Activated naive CD4-positive, alpha-beta T cell treated with anti-CD3 and anti-CD28 coated beads, Interleukin-2, amount 10 ng/mL, durations not matched to agents 7 days and 5 days (primary cell): Measurements from ENCODE around the gene KHDC3L.
A peak's percentile ranks its signal among the peaks of the same experiment; 100 is the strongest.
"Not testable (repeated sequence)": the region's sequence is repeated elsewhere in the genome, so short reads cannot be mapped to it uniquely, and the experiment has no call there.

Experiments used
- CTCF ChIA-PET: fragments of 350-600 bp; sonication (Branson Sonifier 250); formaldehyde crosslinking; loops from one replicate; lab custom pipeline; 2021; ENCODE audit warnings: antibody characterized with exemption; lab: Charles Lee
- DNase-seq: peaks from one replicate; pipeline ENCODE4 v3.0.0-alpha.2; 2020
- H3K27ac Mint-ChIP-seq: one replicate; pipeline ENCODE4 v1.8.0; 2021; ENCODE audit warnings: mild to moderate bottlenecking, moderate library complexity, mixed read lengths
- H3K27me3 Mint-ChIP-seq: one replicate; pipeline ENCODE4 v1.8.0; 2021; ENCODE audit warnings: mild to moderate bottlenecking, mixed read lengths
- H3K36me3 Mint-ChIP-seq: one replicate; pipeline ENCODE4 v1.8.0; 2021; ENCODE audit warnings: mixed read lengths
- H3K4me1 Mint-ChIP-seq: one replicate; pipeline ENCODE4 v1.8.0; 2021; ENCODE audit warnings: mixed read lengths
- H3K4me3 Mint-ChIP-seq: one replicate; pipeline ENCODE4 v1.8.0; 2021; ENCODE audit warnings: mild to moderate bottlenecking, moderate library complexity, mixed read lengths
- H3K9me3 Mint-ChIP-seq: one replicate; pipeline ENCODE4 v1.8.0; 2021; ENCODE audit warnings: mixed read lengths

KHDC3L gene

DNA sequence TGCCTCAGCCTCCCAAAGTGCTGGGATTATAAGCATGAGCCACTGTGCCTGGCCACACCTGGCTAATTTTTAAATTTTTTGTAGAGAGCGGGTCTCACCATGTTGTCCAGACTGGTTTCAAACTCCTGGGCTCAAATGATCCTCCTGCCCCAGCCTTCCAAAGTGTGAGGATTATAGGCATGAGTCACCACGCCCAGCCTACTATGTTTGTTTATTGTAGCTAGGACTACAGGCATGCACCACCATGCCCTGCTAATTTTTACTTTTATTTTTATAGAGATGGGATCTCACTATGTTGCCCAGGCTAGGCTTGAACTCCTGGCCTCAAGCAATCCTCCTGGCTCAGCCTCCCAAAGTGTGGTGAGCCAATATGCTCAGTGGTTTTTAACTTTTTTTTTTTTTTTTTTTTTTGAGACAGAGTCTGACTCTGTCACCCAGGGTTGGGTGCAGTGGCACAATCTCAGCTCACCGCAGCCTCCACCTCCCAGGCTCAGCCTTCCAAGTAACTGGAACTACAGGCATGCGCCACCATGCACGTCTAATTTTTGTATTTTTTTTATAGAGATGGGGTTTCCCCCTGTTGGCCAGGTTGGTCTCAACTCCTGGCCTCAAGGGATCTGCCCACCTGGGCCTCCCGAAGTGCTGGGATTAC is 20.1 kb downstream of the KHDC3L start:
- no peak overlapping the region for H3K27ac Mint-ChIP-seq
- no peak overlapping the region for H3K4me3 Mint-ChIP-seq
- no peaks in the 10 kb centered on the region for H3K9me3 Mint-ChIP-seq
- no peaks in the 10 kb centered on the region for H3K4me1 Mint-ChIP-seq
- CTCF ChIA-PET = no interaction called here
- DNase-seq = no peak
- H3K27me3 Mint-ChIP-seq = peaks cover 14% of the 10 kb centered on the region
- no peaks in the 10 kb centered on the region for H3K36me3 Mint-ChIP-seq

DNA sequence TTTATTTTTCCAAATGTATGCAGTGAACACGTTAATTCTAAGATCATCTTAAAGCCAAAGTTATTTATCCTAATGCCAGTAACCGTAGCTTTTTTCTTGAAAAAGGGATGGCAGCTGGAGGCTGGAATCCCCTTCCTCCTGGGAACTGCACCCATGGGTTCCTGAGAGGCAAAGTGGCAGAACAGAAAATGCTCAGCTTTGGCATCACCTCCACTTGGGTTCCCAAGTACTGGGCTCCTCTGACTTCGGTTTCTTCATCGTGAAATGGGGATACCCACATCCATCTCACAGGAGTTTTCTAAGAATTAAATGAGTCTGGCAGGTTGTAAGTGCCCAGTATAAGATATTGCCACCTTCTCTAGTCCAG is 26.0 kb downstream of the KHDC3L start:
- DNase-seq = no peak
- Mint-ChIP-seq H3K4me1 (peaks cover 37% of the 10 kb centered on the region), H3K9me3 (no peaks in the 10 kb centered on the region), H3K27me3 (peaks cover 27% of the 10 kb centered on the region), H3K27ac (peak overlapping the region; percentile 80), H3K36me3 (no peaks in the 10 kb centered on the region), H3K4me3 (peak overlapping the region; percentile 75)
- CTCF ChIA-PET = interaction anchor here (0.7 to 1.7 kb wide), 11 partner anchors 9 to 262 kb away, joined by 3 to 10 read pairs (median 4); no protein-coding TSS in a partner anchor

DNA sequence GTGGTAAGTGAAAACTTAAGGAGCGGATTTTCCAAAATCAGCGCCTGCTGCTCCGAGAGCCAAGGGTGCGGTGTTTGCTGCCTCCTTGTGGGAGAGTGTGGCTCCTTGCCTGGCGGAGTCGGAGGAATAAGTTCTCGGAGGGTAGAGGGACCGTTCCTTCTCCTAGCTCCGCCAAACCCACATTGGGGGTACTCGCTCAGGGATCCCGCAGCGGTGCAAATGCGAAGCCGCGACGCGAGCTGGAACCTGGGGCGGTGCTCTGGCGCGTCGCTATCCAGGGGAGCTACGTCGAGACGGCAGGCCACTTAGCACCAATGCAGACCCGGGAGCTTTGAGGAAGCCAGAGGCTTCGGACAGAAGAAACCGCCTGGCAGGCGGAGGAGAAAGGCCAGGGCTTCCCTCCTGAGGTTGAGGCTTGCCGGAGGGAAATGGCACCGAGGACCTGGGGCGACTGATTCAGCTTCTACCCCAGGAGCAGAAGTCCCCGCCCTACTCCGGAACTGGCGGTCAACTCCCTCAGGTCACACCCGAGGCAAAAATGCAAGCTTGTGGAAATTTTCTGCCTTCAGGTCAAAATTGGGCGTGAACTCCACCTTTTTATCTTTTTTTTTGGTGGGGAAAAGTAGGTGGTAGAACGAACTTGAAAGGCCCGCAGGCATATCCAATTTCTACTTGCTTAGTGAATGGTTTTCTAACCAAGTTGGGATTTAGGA is 26.5 kb downstream of the KHDC3L start:
- Mint-ChIP-seq H3K4me1 (peaks cover 37% of the 10 kb centered on the region), H3K27me3 (peaks cover 27% of the 10 kb centered on the region), H3K36me3 (no peaks in the 10 kb centered on the region), H3K27ac (peak overlapping the region; percentile 80), H3K4me3 (peak overlapping the region; percentile 75), H3K9me3 (peaks cover 4% of the 10 kb centered on the region)
- peak; percentile 71 for DNase-seq
- CTCF ChIA-PET = interaction anchor here (0.6 to 1.7 kb wide), 16 partner anchors 9 to 977 kb away, joined by 3 to 10 read pairs (median 4); no protein-coding TSS in a partner anchor

DNA sequence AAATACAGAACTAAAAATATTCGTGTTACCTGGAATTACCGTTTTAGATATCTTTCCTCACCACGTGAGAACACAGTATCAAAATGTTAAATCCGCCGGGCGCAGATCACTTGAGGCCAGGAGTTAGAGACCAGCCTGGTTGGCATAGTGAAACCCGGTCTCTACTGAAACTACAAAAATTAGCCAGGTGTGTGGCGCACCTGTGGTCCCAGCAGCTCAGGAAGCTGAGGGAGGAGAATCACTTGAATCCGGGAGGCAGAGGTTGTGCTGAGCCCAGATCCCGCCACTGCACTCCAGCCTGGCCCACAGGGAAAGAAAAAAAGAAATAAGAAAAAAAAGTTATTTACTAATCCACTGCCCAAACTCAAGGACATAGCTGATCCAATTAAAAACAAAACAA is 27.4 kb downstream of the KHDC3L start:
- peaks cover 4% of the 10 kb centered on the region for H3K9me3 Mint-ChIP-seq
- H3K36me3 Mint-ChIP-seq = no peaks in the 10 kb centered on the region
- CTCF ChIA-PET = interaction anchor here (0.6 kb wide), 1 partner anchor 1884 kb away, joined by 3 read pairs; no protein-coding TSS in a partner anchor
- H3K27ac Mint-ChIP-seq = no peak overlapping the region
- H3K27me3 Mint-ChIP-seq = peaks cover 24% of the 10 kb centered on the region
- no peak for DNase-seq
- peaks cover 38% of the 10 kb centered on the region for H3K4me1 Mint-ChIP-seq
- no peak overlapping the region for H3K4me3 Mint-ChIP-seq

DNA sequence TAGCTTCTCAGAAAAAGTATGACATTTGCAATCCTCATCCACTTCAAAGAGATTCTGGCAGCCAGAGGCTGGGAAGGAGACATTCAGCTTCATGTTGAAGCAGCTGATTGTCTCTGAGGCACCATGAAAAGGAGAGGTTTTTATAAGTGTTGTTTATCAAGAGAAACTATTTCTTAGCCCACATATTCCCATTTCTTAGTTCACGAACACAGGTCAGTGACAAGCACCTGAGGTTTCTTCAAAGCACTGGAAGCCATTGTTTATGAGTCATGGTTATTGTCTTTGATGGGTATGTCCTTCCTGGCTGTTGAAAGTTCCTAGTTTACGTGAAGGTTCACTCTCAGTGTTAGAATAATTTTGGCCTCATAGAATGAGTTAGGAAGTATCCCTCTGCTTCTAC is 29.2 kb downstream of the KHDC3L start:
- DNase-seq = no peak
- Mint-ChIP-seq H3K36me3 (no peaks in the 10 kb centered on the region), H3K27ac (peak overlapping the region; percentile 68), H3K4me1 (peaks cover 41% of the 10 kb centered on the region), H3K27me3 (peaks cover 21% of the 10 kb centered on the region), H3K4me3 (no peak overlapping the region), H3K9me3 (peaks cover 4% of the 10 kb centered on the region)
- CTCF ChIA-PET = no interaction called here

DNA sequence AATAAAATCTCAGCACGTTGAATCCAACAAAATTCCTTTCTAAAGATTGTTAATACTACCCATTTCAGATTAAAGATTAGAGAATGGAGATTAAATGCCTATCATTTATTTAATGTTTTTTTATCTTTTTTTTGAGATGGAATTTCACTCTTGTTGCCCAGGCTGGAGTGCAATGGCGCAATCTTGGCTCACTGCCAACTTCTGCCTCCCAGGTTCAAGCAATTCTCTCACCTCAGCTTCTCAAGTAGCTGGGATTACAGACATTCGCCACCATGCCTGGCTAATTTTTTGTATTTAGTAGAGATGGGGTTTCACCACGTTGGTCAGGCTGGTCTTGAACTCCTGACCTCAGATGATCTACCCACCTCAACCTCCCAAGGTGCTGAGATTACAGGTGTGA is 29.7 kb downstream of the KHDC3L start:
- H3K4me3 Mint-ChIP-seq, CTCF ChIA-PET, H3K36me3 Mint-ChIP-seq, H3K27ac Mint-ChIP-seq, H3K9me3 Mint-ChIP-seq, DNase-seq: not testable (repeated sequence)
- Mint-ChIP-seq H3K27me3 (peaks cover 21% of the 10 kb centered on the region), H3K4me1 (peaks cover 41% of the 10 kb centered on the region)

DNA sequence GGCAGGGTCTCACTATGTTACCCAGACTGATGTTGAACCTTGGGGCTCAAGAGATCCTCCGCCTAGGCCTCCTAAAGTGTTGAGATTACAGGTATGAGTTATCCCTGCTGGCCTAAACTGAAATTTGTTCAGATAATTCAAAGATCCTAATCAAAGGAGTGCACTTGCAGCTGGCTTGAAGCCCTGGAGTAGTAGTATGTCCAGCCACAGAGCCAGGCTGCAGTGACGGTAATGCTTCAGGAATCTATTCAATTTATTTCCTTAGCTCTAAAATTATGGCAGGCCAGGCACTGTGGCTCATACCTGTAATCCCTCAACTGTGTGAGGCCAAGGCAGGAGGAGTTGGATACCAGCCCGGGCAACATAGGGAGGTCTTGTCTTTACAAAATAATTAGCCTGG is 30.8 kb downstream of the KHDC3L start:
- Mint-ChIP-seq H3K27me3 (peaks cover 15% of the 10 kb centered on the region), H3K36me3 (no peaks in the 10 kb centered on the region), H3K27ac (no peak overlapping the region), H3K4me1 (peaks cover 36% of the 10 kb centered on the region), H3K9me3 (peaks cover 4% of the 10 kb centered on the region), H3K4me3 (no peak overlapping the region)
- CTCF ChIA-PET = no interaction called here
- no peak for DNase-seq

DNA sequence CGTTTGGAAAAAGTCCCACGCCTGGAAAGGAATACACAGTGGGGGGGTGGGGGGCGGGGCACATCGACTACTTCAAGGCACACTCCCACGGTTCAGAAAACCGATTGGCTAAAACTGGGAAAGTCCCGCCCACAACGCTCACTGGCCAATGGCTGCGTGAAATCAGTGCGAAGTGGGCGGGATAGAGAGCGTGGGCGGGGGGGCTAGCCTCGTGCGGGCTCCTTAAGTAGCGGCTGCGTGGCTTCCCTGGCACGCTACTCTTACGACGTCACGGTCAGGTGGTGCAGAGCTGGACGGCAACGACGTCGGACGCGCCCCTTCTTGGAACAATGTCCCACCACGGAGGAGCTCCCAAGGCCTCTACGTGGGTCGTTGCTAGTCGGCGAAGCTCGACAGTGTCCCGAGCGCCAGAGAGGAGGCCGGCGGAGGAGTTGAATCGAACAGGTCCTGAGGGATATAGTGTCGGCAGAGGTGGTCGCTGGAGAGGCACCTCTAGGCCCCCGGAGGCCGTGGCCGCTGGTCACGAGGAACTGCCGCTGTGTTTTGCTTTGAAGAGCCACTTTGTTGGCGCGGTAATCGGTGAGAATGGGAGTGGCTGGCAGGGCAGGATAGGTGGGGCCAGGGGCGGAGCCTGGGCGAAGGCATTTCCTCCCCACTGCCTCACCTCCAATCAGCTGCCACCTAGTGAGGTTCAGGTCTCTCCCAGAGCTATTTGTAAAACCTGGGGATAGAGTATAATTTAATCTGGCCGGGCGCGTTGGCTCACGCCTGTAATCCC is 32.3 kb downstream of the KHDC3L start, which contains the start of gene DDX43:
TSS of gene DDX43 (plus strand) at position 252 of the 778 bp plus-strand sequence. CDS start at position 330, 78 bp downstream.
- peaks cover 4% of the 10 kb centered on the region for H3K9me3 Mint-ChIP-seq
- DNase-seq = peak; percentile 39
- CTCF ChIA-PET = no interaction called here
- H3K4me1 Mint-ChIP-seq = peaks cover 21% of the 10 kb centered on the region
- peak within 1 kb of the TSS; percentile 80 for H3K27ac Mint-ChIP-seq
- peak within 1 kb of the TSS; percentile 28 for H3K4me3 Mint-ChIP-seq
- peaks cover 7% of the 10 kb centered on the region for H3K27me3 Mint-ChIP-seq
- no peaks in the 10 kb centered on the region for H3K36me3 Mint-ChIP-seq

DNA sequence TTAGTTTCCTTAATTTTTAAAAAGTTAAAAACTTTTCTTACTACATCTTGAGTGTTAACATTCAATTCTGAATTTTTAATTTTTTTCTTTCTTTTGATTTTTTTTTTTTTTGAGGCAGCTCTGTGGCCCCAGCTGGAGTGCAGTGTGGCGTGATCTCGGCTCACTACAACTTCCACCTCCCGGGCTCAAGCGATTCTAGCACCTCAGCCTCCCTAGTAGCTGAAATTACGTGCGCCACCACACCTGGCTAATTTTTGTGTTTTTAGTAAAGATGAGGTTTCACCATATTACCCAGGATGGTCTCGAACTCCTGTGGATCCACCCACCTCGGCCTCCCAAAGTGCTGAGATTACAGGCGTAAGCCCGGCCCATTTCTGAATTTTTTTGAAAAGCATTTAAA is 33.4 kb downstream of the KHDC3L start:
- no peak for DNase-seq
- H3K36me3 Mint-ChIP-seq = no peaks in the 10 kb centered on the region
- peaks cover 4% of the 10 kb centered on the region for H3K9me3 Mint-ChIP-seq
- no peak overlapping the region for H3K4me3 Mint-ChIP-seq
- CTCF ChIA-PET = no interaction called here
- H3K27ac Mint-ChIP-seq = no peak overlapping the region
- peaks cover 7% of the 10 kb centered on the region for H3K27me3 Mint-ChIP-seq
- H3K4me1 Mint-ChIP-seq = peaks cover 16% of the 10 kb centered on the region

DNA sequence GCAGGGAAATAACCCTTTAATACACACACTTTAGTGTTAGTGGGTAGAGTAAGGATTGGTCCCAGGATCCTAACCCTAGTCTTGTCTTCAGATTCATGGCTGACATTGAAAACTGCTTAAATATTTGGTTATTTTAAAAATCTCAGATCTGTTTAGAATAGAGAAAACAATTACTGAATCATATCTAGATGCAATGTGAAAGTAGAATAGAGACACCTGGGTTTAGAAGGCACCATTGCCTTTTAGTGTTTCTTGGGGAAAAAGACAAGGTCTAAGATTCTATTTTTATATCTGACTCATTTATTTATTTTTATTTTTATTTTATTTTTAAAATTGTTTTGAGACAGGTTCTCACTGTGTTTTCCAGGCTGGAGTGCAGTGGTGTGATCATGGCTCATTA is 38.2 kb downstream of the KHDC3L start:
- Mint-ChIP-seq H3K27me3 (no peaks in the 10 kb centered on the region), H3K4me3 (no peak overlapping the region), H3K9me3 (no peaks in the 10 kb centered on the region), H3K27ac (no peak overlapping the region), H3K4me1 (no peaks in the 10 kb centered on the region), H3K36me3 (no peaks in the 10 kb centered on the region)
- no peak for DNase-seq
- CTCF ChIA-PET = no interaction called here

DNA sequence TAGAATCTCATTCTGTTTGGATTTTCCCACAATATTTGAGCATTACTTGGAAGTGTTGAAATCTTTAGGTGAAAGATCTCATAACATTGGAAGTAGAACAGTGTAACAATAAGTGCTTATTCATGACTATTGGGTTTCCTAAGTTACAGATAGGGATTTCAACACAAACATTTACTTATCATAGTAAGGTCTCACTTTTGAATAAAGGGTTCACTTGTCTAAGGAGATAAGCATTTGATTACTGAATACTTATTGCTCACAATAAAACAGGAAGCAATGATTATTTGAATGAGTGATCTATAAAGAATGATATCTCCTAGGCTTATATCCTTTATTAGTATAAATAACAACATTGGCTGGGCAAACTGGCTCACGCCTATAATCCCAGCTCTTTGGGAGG is 46.9 kb downstream of the KHDC3L start:
- Mint-ChIP-seq H3K4me3 (no peak overlapping the region), H3K27ac (no peak overlapping the region), H3K27me3 (no peaks in the 10 kb centered on the region), H3K9me3 (no peaks in the 10 kb centered on the region), H3K36me3 (peaks cover under 1% of the 10 kb centered on the region), H3K4me1 (no peaks in the 10 kb centered on the region)
- no peak for DNase-seq
- CTCF ChIA-PET = no interaction called here

DNA sequence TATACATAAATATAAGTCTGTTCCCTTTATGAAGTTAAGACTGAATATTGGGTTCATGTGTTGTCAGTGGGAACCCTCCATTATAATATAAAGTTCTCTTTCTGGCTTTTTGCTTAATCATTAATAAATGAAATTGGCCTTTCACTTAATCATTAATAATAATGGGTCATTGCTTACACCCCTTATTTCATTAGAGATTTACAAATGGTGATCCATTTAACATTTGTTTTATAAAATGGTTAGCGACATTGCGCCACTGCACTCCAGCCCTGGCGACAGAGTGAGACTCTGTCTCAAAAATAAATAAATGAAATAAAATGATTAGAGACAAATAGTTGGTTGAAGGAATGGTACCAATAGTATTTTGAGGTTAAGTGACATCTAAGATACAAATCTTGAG is 50.6 kb downstream of the KHDC3L start:
- Mint-ChIP-seq H3K36me3 (peaks cover 24% of the 10 kb centered on the region), H3K27ac (no peak overlapping the region)

More for the DNA sequence above, 50.6 kb downstream of the KHDC3L start:
- Mint-ChIP-seq H3K9me3 (no peaks in the 10 kb centered on the region), H3K4me3 (no peak overlapping the region), H3K4me1 (peaks cover under 1% of the 10 kb centered on the region), H3K27me3 (no peaks in the 10 kb centered on the region)
- no peak for DNase-seq
- CTCF ChIA-PET = interaction anchor here (0.6 kb wide), 1 partner anchor 261 kb away, joined by 3 read pairs; no protein-coding TSS in a partner anchor
